GM12878 (cell line): ENCODE results near the gene RAB23. TPM values are rescaled to one million over a fixed set of nuclear protein-coding genes. Genes with fewer than 3 reads are reported as not detected.

Experiments
- BRCA1 ChIP-seq: IDR thresholded peaks from 2 replicates; pipeline ENCODE4 v1.6.1; 2011; ENCODE audit warnings: low read depth, low read length, improper control_type of control experiment
- CBFB ChIP-seq: IDR thresholded peaks from 2 replicates; pipeline ENCODE4 v1.6.1; 2016; ENCODE audit warnings: antibody characterized with exemption, low read depth
- CEBPB ChIP-seq, 2 experiments: fragments of 150-350 bp in 1 of 2; IDR thresholded peaks; 2 replicates each; pipeline ENCODE4 v1.6.1; 2012 to 2014; ENCODE audit warnings: low read depth in 2 of 2, low read length in 2 of 2, borderline replicate concordance in 1 of 2, inconsistent platforms in 1 of 2
- CHD1 ChIP-seq: IDR thresholded peaks from 2 replicates; pipeline ENCODE4 v1.6.1; 2012; ENCODE audit warnings: low read depth, low read length, improper control_type of control experiment
- CHD2 ChIP-seq: IDR thresholded peaks from 2 replicates; pipeline ENCODE4 v1.6.1; 2011; ENCODE audit warnings: low read depth, low read length, improper control_type of control experiment, borderline replicate concordance
- EGR1 ChIP-seq, 2 experiments: IDR thresholded peaks; 1 replicate in 1 of 2; 2 replicates in 1 of 2; pipeline ENCODE4 v1.6.1; 2011 to 2012; ENCODE audit warnings: low read depth in 2 of 2, low read length in 2 of 2, borderline replicate concordance in 1 of 2, mild to moderate bottlenecking in 1 of 2, moderate library complexity in 1 of 2
- MEF2A ChIP-seq: IDR thresholded peaks from 2 replicates; pipeline ENCODE4 v1.6.1; 2011; ENCODE audit warnings: low read depth, mild to moderate bottlenecking, low read length, moderate library complexity; ENCODE audit not compliant: insufficient read depth
- MEF2B ChIP-seq: fragments of 450-650 bp; IDR thresholded peaks from 2 replicates; pipeline ENCODE4 v1.6.1; 2018; ENCODE audit warnings: mild to moderate bottlenecking, moderate library complexity; ENCODE audit not compliant: partially characterized antibody, poor library complexity, severe bottlenecking
- MYB ChIP-seq: fragments of 150-350 bp; IDR thresholded peaks from 2 replicates; pipeline ENCODE4 v1.6.1; 2014; ENCODE audit warnings: mild to moderate bottlenecking, low read depth, low read length, borderline replicate concordance
- NBN ChIP-seq: fragments of 450-650 bp; IDR thresholded peaks from 2 replicates; pipeline ENCODE4 v1.6.1; 2016
- NR2C1 ChIP-seq: fragments of 450-650 bp; IDR thresholded peaks from 2 replicates; pipeline ENCODE4 v1.6.1; 2017; ENCODE audit warnings: antibody characterized with exemption, mild to moderate bottlenecking, moderate library complexity
- RELA ChIP-seq: fragments of 450-650 bp; IDR thresholded peaks from 2 replicates; pipeline ENCODE4 v1.8.0; 2014; ENCODE audit warnings: borderline replicate concordance; ENCODE audit not compliant: partially characterized antibody
- STAT3 ChIP-seq: IDR thresholded peaks from 2 replicates; pipeline ENCODE4 v1.6.1; 2011; ENCODE audit warnings: low read depth, low read length, improper control_type of control experiment
- TAF1 ChIP-seq: IDR thresholded peaks from 2 replicates; pipeline ENCODE4 v1.6.1; 2011; ENCODE audit warnings: mild to moderate bottlenecking, low read depth, low read length, borderline replicate concordance
- TCF3 ChIP-seq: IDR thresholded peaks from 2 replicates; pipeline ENCODE4 v1.6.1; 2012; ENCODE audit warnings: low read depth, mild to moderate bottlenecking, low read length, borderline replicate concordance; ENCODE audit not compliant: insufficient read depth
- ZNF217 ChIP-seq: fragments of 450-650 bp; IDR thresholded peaks from 2 replicates; pipeline ENCODE4 v1.6.1; 2017; ENCODE audit warnings: antibody characterized with exemption, mild to moderate bottlenecking
- ZZZ3 ChIP-seq: IDR thresholded peaks from 2 replicates; pipeline ENCODE4 v1.6.1; 2011; ENCODE audit warnings: low read depth; ENCODE audit not compliant: control insufficient read depth, insufficient read length
- polyA plus RNA-seq, 11 experiments: library from polyadenylated mRNA; depleted of rRNA in 4 of 11; unstranded in 6 of 11; stranded (reverse) in 5 of 11; fragments of >200 nt; fragmentation: Nextera tagmentation in 4 of 11; fragmentation: Illumina TruSeq in 1 of 11; extraction: Ambion mirVana in 4 of 11; extraction: Trizol in 1 of 11; gene quantifications; 1 replicate in 1 of 11; 2 replicates in 10 of 11; pipeline versions ENCODE4 v1.2.1 to v1.2.3, GENCODE V29; 2011 to 2016; ENCODE audit warnings: inconsistent platforms in 2 of 11, missing spikeins in 2 of 11, low read depth in 1 of 11
- total RNA-seq, 4 experiments: library from RNA; depleted of rRNA in 3 of 4; stranded (reverse); fragments of >200 nt in 3 of 4; fragmentation: Illumina TruSeq in 1 of 4; extraction: Trizol in 1 of 4; gene quantifications; 2 replicates each; pipeline versions ENCODE4 v1.2.1 to v1.2.3, GENCODE V29; 2013 to 2021
- TF ChIP-seq, protein P1 (sequence below), 3 experiments: IDR thresholded peaks in 2 of 3; conservative IDR thresholded peaks in 1 of 3; 2 replicates each; pipeline ENCODE4 v1.5.1; 2011; ENCODE audit warnings: low read depth in 3 of 3, low read length in 3 of 3, mild to moderate bottlenecking in 3 of 3, control low read depth in 2 of 3, moderate library complexity in 2 of 3, inconsistent platforms in 1 of 3, mixed read lengths in 1 of 3; ENCODE audit not compliant: control insufficient read depth in 2 of 3, insufficient read depth in 1 of 3; ENCODE audit errors: extremely low read depth in 1 of 3
- TF ChIP-seq, protein P2 (sequence below): IDR thresholded peaks from 2 replicates; pipeline ENCODE4 v1.6.1; 2012; ENCODE audit warnings: improper control_type of control experiment, low read depth, low read length; ENCODE audit not compliant: insufficient replicate concordance

RAB23 gene
- total and polyA plus RNA-seq, 10 of the 15 experiments (the other 5 are each of a cell fraction or from before 2014, with no cell fraction given), result 0.80 to 6.0 (median 3.1) TPM

DNA sequence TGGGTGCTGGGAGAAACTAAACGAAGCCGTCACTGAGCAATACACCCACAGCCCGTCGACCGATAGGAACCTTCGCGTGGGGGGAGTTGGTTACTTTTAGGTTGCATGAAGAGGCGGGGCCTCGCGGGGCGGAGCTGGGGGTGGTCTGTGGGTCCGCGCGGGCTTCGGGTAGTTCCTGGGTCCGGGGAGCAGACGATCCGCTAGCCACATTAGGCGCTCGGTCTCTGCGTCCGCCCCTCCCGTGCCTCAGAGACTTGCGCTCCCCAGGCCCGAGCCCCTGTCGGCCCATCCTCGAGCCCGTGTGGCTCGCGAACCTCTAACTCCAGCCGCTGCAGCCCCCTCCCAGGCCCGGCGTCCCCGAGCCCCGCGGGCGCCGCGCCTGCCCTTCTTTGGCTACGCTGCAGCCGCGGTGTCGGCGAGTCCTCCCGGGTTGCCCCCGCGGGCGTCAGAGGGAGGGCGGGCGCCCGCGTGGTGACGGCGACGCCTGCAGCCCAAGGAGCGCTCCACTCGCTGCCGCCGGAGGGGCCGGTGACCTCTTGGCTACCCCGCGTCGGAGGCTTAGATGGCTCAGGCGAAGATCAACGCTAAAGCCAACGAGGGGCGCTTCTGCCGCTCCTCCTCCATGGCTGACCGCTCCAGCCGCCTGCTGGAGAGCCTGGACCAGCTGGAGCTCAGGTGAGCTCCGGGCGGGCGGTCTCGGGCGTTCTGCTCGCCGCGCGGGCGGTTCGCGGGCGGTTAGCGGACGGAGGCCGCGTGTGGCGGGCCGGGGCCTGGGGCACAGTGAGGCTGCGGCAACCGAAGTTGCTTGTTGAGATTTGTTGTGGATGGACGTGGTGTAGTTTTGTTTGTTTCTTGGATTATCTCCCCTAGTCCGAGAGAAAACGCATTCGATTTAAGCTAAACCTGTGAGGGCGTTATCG lies 49.7 kb downstream of the RAB23 start, which contains the start of gene BAG2 (continued):
- TF ChIP-seq STAT3, result no peak
- TF ChIP-seq BRCA1, result 0 out of 2 replicates have a peak, but pooled peaks have one; percentile 6
- peak; percentile 48; the same call in 1 of the 2 replicates for TF ChIP-seq CHD2
- TF ChIP-seq, protein P1, sequence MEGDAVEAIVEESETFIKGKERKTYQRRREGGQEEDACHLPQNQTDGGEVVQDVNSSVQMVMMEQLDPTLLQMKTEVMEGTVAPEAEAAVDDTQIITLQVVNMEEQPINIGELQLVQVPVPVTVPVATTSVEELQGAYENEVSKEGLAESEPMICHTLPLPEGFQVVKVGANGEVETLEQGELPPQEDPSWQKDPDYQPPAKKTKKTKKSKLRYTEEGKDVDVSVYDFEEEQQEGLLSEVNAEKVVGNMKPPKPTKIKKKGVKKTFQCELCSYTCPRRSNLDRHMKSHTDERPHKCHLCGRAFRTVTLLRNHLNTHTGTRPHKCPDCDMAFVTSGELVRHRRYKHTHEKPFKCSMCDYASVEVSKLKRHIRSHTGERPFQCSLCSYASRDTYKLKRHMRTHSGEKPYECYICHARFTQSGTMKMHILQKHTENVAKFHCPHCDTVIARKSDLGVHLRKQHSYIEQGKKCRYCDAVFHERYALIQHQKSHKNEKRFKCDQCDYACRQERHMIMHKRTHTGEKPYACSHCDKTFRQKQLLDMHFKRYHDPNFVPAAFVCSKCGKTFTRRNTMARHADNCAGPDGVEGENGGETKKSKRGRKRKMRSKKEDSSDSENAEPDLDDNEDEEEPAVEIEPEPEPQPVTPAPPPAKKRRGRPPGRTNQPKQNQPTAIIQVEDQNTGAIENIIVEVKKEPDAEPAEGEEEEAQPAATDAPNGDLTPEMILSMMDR (IDR thresholded peaks at IDR 0.05 in 2 of 3, conservative IDR thresholded peaks at IDR 0.05 in 1 of 3; ENCODE audit: control insufficient read depth in 2 of 3, extremely low read depth in 1 of 3, insufficient read depth in 1 of 3, low read depth in 3 of 3, low read length in 3 of 3), result 0 out of 6 replicates have a peak, but pooled peaks have one; percentile 10 to 19 (median 18)
- no peak for TF ChIP-seq MYB
- TF ChIP-seq CBFB, result no peak; the same call in 1 of the 2 replicates
- TF ChIP-seq RELA, result peak; percentile 41
- no peak for TF ChIP-seq CEBPB (IDR thresholded peaks at IDR 0.05; ENCODE audit: borderline replicate concordance in 1 of 2, low read depth in 2 of 2, low read length in 2 of 2)
- TF ChIP-seq TAF1, result no peak; the same call in 1 of the 2 replicates
- peak in 1 of 2 experiments; percentile 25; a peak in 2 of 3 replicates for TF ChIP-seq EGR1 (IDR thresholded peaks at IDR 0.05; ENCODE audit: borderline replicate concordance in 1 of 2, low read depth in 2 of 2, low read length in 2 of 2)
- peak; percentile 97 for TF ChIP-seq CHD1
- TF ChIP-seq ZNF217, result no peak
- TF ChIP-seq ZZZ3, result no peak
- TF ChIP-seq, protein P2, sequence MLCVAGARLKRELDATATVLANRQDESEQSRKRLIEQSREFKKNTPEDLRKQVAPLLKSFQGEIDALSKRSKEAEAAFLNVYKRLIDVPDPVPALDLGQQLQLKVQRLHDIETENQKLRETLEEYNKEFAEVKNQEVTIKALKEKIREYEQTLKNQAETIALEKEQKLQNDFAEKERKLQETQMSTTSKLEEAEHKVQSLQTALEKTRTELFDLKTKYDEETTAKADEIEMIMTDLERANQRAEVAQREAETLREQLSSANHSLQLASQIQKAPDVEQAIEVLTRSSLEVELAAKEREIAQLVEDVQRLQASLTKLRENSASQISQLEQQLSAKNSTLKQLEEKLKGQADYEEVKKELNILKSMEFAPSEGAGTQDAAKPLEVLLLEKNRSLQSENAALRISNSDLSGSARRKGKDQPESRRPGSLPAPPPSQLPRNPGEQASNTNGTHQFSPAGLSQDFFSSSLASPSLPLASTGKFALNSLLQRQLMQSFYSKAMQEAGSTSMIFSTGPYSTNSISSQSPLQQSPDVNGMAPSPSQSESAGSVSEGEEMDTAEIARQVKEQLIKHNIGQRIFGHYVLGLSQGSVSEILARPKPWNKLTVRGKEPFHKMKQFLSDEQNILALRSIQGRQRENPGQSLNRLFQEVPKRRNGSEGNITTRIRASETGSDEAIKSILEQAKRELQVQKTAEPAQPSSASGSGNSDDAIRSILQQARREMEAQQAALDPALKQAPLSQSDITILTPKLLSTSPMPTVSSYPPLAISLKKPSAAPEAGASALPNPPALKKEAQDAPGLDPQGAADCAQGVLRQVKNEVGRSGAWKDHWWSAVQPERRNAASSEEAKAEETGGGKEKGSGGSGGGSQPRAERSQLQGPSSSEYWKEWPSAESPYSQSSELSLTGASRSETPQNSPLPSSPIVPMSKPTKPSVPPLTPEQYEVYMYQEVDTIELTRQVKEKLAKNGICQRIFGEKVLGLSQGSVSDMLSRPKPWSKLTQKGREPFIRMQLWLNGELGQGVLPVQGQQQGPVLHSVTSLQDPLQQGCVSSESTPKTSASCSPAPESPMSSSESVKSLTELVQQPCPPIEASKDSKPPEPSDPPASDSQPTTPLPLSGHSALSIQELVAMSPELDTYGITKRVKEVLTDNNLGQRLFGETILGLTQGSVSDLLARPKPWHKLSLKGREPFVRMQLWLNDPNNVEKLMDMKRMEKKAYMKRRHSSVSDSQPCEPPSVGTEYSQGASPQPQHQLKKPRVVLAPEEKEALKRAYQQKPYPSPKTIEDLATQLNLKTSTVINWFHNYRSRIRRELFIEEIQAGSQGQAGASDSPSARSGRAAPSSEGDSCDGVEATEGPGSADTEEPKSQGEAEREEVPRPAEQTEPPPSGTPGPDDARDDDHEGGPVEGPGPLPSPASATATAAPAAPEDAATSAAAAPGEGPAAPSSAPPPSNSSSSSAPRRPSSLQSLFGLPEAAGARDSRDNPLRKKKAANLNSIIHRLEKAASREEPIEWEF, result no peak
- peak; percentile 46 for TF ChIP-seq MEF2B
- TF ChIP-seq NR2C1, result peak; percentile 65
- peak; percentile 56; the same call in 1 of the 2 replicates for TF ChIP-seq NBN
- TF ChIP-seq MEF2A, result peak; percentile 28; the same call in 1 of the 2 replicates
- peak; percentile 41; the same call in 1 of the 2 replicates for TF ChIP-seq TCF3
